Lung (tissue), 12 donors: ENCODE measurements around the gene SULT2B1. TPM values are rescaled to one million over a fixed set of nuclear protein-coding genes. Genes with fewer than 3 reads are reported as not detected.
A peak's percentile ranks its signal among the peaks of the same experiment; 100 is the strongest.

Source experiments
- ATAC-seq: fragments of 200-7000 bp; cut with Tn5 transposase; one replicate; pipeline ENCODE4 v1.9.1; 2020; ENCODE audit warnings: moderate number of reproducible peaks; ENCODE audit not compliant: insufficient read depth, low FRiP score
- DNase-seq, 3 donors: peaks; one replicate each; pipeline ENCODE4 v3.0.0-alpha.2; 2013 to 2017
- H3K27ac ChIP-seq, 2 donors: one replicate each; pipeline ENCODE4 v1.5.1; 2013; ENCODE audit warnings: mild to moderate bottlenecking in 2 of 2, moderate library complexity in 2 of 2, control low read depth in 1 of 2, inconsistent platforms in 1 of 2, low read depth in 1 of 2, low read length in 1 of 2
- H3K27me3 ChIP-seq, 3 donors: one replicate each; pipeline ENCODE4 v1.5.1; 2013; ENCODE audit warnings: low read length in 2 of 3; ENCODE audit not compliant: control insufficient read depth in 3 of 3, insufficient read depth in 3 of 3
- H3K36me3 ChIP-seq, 4 donors: one replicate each; pipeline ENCODE4 v1.5.1; 2013; ENCODE audit warnings: low read length in 4 of 4, mild to moderate bottlenecking in 1 of 4, moderate library complexity in 1 of 4; ENCODE audit not compliant: control insufficient read depth in 4 of 4, insufficient read depth in 4 of 4
- H3K4me1 ChIP-seq, 5 donors: one replicate each; pipeline ENCODE4 v1.5.1; 2013; ENCODE audit warnings: low read length in 5 of 5, mild to moderate bottlenecking in 2 of 5, moderate library complexity in 1 of 5; ENCODE audit not compliant: control insufficient read depth in 5 of 5, insufficient read depth in 5 of 5
- H3K4me3 ChIP-seq: one replicate; pipeline ENCODE4 v1.5.1; 2013; ENCODE audit warnings: mild to moderate bottlenecking, control low read depth, moderate library complexity
- H3K9ac ChIP-seq, 2 donors: one replicate each; pipeline ENCODE4 v1.5.1; 2013; ENCODE audit warnings: low read length in 2 of 2, control low read depth in 1 of 2; ENCODE audit not compliant: insufficient read depth in 1 of 2
- H3K9me3 ChIP-seq, 4 donors: one replicate each; pipeline ENCODE4 v1.5.1; 2013; ENCODE audit warnings: low read length in 3 of 4, mild to moderate bottlenecking in 1 of 4, moderate library complexity in 1 of 4; ENCODE audit not compliant: control insufficient read depth in 4 of 4, insufficient read depth in 3 of 4
- WGBS, 2 donors: extraction: QIAGEN DNeasy Blood & Tissue Kit; methylation state at CpG; one replicate each; pipeline ENCODE4 v1.1.7; 2013; 5-methylcytosine and 5-hydroxymethylcytosine counted together
- polyA plus RNA-seq, 2 donors: library from polyadenylated mRNA; stranded (reverse); fragments of 200-250 nt; gene quantifications; one replicate each; pipeline ENCODE4 v1.2.1, GENCODE V29; 2013
- total RNA-seq, 2 donors: library from RNA; depleted of rRNA in 1 of 2; stranded (reverse); fragments of >200 nt in 1 of 2; gene quantifications; one replicate each; pipeline ENCODE4 v1.2.1, GENCODE V29; 2014 to 2021
- TF ChIP-seq, protein P1 (sequence below): IDR thresholded peaks from 2 replicates; pipeline ENCODE4 v1.5.1; 2012; ENCODE audit warnings: mild to moderate bottlenecking; ENCODE audit errors: control extremely low read depth, extremely low read depth
- donor health status: control.
- donor health status: control.
- donor health status: Bipolar disorder and iron deficiency.
- donor health status: healthy.
- donor health status: DM: yes; HTN: yes; CAD: no.

SULT2B1 gene
- total and polyA plus RNA-seq, 4 donors: 1.2 to 22.9 (median 10.7) TPM

DNA sequence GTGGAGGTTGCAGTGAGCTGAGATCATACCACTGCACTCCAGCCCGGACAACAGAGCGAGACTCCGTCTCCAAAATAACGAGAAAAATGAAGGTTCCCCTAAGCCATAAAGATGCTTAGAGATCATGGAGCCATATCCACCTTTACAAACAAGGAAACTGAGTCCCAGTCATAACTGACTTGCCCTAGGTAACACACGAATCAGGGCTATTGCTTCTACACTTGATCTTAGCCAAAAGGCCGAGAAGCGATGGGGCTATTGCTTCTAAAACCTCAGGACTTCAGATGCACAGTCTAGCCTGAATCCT is 82.0 kb downstream of the SULT2B1 start:
- Histone ChIP-seq H3K27me3 (no peaks in the 10 kb centered on the region), H3K36me3 (peaks cover 0 to 6% (median 1%) of the 10 kb centered on the region in 4 donors), H3K9me3 (no peaks in the 10 kb centered on the region), H3K9ac (no peak overlapping the region), H3K27ac (peak overlapping the region; percentile 66 to 82), H3K4me3 (no peak overlapping the region), H3K4me1 (peaks cover 3 to 48% (median 17%) of the 10 kb centered on the region in 5 donors)
- DNase-seq (no peak), ATAC-seq (no peak)
- WGBS, 2 donors: 47 to 63% methylated on average over 7 of the region's 7 CpGs
- TF ChIP-seq, protein P1, sequence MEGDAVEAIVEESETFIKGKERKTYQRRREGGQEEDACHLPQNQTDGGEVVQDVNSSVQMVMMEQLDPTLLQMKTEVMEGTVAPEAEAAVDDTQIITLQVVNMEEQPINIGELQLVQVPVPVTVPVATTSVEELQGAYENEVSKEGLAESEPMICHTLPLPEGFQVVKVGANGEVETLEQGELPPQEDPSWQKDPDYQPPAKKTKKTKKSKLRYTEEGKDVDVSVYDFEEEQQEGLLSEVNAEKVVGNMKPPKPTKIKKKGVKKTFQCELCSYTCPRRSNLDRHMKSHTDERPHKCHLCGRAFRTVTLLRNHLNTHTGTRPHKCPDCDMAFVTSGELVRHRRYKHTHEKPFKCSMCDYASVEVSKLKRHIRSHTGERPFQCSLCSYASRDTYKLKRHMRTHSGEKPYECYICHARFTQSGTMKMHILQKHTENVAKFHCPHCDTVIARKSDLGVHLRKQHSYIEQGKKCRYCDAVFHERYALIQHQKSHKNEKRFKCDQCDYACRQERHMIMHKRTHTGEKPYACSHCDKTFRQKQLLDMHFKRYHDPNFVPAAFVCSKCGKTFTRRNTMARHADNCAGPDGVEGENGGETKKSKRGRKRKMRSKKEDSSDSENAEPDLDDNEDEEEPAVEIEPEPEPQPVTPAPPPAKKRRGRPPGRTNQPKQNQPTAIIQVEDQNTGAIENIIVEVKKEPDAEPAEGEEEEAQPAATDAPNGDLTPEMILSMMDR: no peak

DNA sequence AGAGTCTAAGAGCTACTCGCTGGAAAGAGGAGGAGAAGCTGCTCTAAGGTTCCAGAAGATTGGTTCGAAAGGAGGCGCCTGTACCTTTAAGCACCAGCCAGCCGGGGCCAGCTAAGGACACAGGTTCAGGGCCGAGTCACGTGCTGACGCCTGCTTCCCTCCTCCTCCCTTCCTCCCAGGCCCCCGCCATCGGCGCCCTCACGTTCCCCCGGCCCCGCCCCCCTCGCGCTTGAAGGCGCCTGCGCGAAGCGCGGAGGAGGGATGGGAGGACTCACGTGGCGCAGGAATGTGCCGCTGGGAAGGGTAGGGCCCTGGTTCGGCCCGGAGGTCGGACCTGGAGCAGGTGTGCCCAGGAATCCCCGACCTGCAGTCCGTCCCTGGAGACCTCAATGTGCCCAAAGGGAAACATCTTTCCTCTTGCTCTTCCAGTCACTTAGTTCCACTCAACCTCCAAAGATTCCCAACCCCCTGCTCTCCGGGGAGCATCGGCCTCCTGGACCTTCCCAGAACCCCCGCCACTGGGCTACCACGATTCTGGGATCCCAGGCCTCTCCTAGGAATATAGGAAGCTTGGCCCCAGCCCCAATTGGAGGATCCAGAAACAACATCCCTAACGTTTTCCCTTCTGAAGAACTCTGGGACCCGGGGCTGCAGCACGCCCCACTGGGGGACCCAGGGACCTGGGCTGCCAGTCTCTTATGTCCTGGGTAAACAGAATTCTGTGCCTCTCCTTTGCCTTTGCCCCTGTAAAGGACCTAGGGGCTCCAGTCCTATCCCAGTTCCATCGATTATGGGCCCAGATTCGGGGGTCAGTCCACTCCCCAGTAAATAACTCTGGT is 82.7 kb downstream of the SULT2B1 start:
- Histone ChIP-seq H3K36me3 (peaks cover 0 to 6% (median 0%) of the 10 kb centered on the region in 4 donors), H3K27me3 (peaks cover 0 to 4% (median 0%) of the 10 kb centered on the region in 3 donors), H3K9ac (no peak overlapping the region), H3K9me3 (no peaks in the 10 kb centered on the region), H3K27ac (peak overlapping the region; percentile 72 to 94), H3K4me3 (no peak overlapping the region), H3K4me1 (peaks cover 2 to 48% (median 15%) of the 10 kb centered on the region in 5 donors)
- WGBS, 2 donors: 4% methylated on average over 37 of the region's 37 CpGs
- TF ChIP-seq, protein P1: no peak
- peak; percentile 29 for ATAC-seq
- DNase-seq: peak; percentile 91 to 96 (median 93)

DNA sequence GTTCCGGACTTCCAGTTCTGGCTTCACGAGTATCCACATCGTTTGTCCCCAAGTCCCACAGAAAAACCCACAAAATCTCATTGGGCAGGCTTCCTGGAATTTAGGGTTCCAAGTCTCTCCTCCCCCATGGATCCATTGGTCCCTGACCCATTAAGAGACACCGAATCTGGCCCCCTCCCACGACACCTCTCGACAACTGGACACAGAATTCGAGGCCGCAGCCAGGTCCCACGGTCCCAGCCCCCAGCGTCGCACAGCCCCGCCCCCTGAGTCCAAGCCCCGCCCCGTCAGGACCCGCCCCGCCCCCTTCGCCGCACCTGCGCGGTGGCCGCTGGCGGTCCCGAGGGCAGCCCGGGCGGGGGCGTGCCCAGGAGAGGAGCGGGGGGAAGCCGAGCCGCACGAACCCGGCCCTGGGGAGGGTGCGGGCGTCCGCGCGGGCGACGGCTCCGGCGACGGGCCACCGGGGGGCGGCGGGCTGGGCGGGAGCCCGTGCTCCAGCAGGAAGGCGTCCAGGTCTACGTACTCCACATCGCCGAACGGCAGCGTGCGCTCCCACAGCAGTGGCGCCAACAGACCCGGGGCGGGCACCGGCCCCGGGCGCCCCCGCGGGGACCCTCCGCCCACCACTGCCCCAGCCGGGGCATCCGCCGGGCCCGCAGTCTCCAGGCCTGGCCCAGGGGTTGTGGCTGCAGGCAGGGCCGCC is 83.4 kb downstream of the SULT2B1 start:
- TF ChIP-seq, protein P1: no peak
- 1 to 2% methylated on average over 46 to 67 of the region's 67 CpGs for WGBS, 2 donors
- peak in 1 of 3 donors; percentile 41 for DNase-seq
- Histone ChIP-seq H3K4me3 (peak overlapping the region; percentile 41), H3K27me3 (peaks cover 0 to 4% (median 0%) of the 10 kb centered on the region in 3 donors), H3K9ac (no peak overlapping the region), H3K9me3 (no peaks in the 10 kb centered on the region), H3K4me1 (peaks cover 0 to 43% (median 17%) of the 10 kb centered on the region in 5 donors), H3K36me3 (peaks cover 0 to 6% (median 0%) of the 10 kb centered on the region in 4 donors), H3K27ac (peak overlapping the region; percentile 88 to 94)
- peak; percentile 37 for ATAC-seq
